WI38 (cell line): Measurements from ENCODE around the gene NMRAL1.

Experiments
- H3K4me3 ChIP-seq: 2 replicates; pipeline ENCODE4 v1.5.1; 2011; ENCODE audit warnings: low read depth, mild to moderate bottlenecking, control low read depth, low read length
- CTCF ChIP-seq: IDR thresholded peaks from 2 replicates; pipeline ENCODE4 v1.5.1; 2012; ENCODE audit warnings: low read depth, mild to moderate bottlenecking, control low read depth, low read length

Gene NMRAL1

GRCh38 chr16:4474192-4474961 lies at the start of gene NMRAL1:
TSS of gene NMRAL1 (minus strand) at chr16:4474625. CDS start at chr16:4474132, 493 bp downstream.
- H3K4me3 ChIP-seq: peak within 1 kb of the TSS; percentile 65
- no peak for TF ChIP-seq CTCF

GRCh38 chr16:4523686-4524085 lies 49.3 kb upstream of the NMRAL1 start:
- no peak overlapping the region for H3K4me3 ChIP-seq
- TF ChIP-seq CTCF: no peak

GRCh38 chr16:4522051-4522581 lies 47.7 kb upstream of the NMRAL1 start:
- no peak for TF ChIP-seq CTCF
- H3K4me3 ChIP-seq: no peak overlapping the region

GRCh38 chr16:4520913-4521312 lies 46.5 kb upstream of the NMRAL1 start:
- no peak for TF ChIP-seq CTCF
- no peak overlapping the region for H3K4me3 ChIP-seq

GRCh38 chr16:4519274-4520058 lies 45.0 kb upstream of the NMRAL1 start:
- TF ChIP-seq CTCF: no peak
- H3K4me3 ChIP-seq: no peak overlapping the region

- TF ChIP-seq CTCF: peak; percentile 63
- H3K4me3 ChIP-seq: no peak overlapping the region
Observed at GRCh38 chr16:4517812-4518680, 43.6 kb upstream of the NMRAL1 start.
